ENCODE measurements around the gene EIF1B. TPM values are rescaled to one million over a fixed set of nuclear protein-coding genes. Genes with fewer than 3 reads are reported as not detected.

EIF1B gene
- total RNA-seq, 1 experiment from 2014 or later, result 33.6 TPM

DNA sequence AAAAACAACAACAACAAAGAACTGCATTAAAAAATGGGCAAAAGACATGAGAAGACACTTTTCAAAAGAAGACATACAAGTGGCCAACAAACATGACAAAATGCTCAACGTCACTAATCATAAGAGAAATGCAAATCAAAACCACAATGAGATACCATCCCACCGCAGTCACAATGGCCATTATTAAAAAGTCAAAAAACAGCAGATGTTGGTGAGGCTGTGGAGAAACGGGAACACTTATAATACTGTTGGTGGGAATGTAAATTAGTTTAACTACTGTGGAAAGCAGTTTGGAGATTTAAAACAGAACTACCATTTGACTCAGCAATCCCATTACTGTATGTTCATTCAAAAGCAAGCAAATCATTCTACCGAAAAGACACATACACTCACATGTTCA is 15.1 kb downstream of the EIF1B start:
- no peaks in the 10 kb centered on the region for H3K4me1 ChIP-seq (ENCODE audit: control insufficient read depth in 1 of 2, insufficient read depth in 2 of 2, low read length in 2 of 2)
- H3K27me3 ChIP-seq (ENCODE audit: insufficient read depth, low read length), result no peaks in the 10 kb centered on the region
- H3K9me3 ChIP-seq (ENCODE audit: control insufficient read depth in 1 of 2, insufficient read depth in 1 of 2, low read depth in 1 of 2, low read length in 2 of 2), result no peaks in the 10 kb centered on the region
- intact Hi-C loops (cut with micrococcal nuclease), result loop anchor here (5.0 to 10.0 kb wide), 2 partner anchors 258 to 880 kb away; no protein-coding TSS in a partner anchor
- POLR2A ChIA-PET, result no interaction called here
- no peak overlapping the region for H3K4me2 ChIP-seq (ENCODE audit: low read length)
- TF ChIP-seq SRF (IDR thresholded peaks at IDR 0.05; ENCODE audit: low read depth) (no peak), ZFX (IDR thresholded peaks at IDR 0.05) (no peak), ATF3 (IDR thresholded peaks at IDR 0.05) (no peak), POLR2AphosphoS5 (IDR thresholded peaks at IDR 0.05; ENCODE audit: low read depth, low read length) (no peak), FOSL1 (IDR thresholded peaks at IDR 0.05; ENCODE audit: low read depth) (no peak), ELF1 (IDR thresholded peaks at IDR 0.05; ENCODE audit: borderline replicate concordance, low read depth) (no peak), TCF7L2 (IDR thresholded peaks at IDR 0.05; ENCODE audit: borderline replicate concordance, extremely low read depth, insufficient read depth, insufficient read length) (no peak), CEBPB (IDR thresholded peaks at IDR 0.05; ENCODE audit: low read depth) (no peak), EZH2 (IDR thresholded peaks at IDR 0.05) (no peak), EZH2phosphoT487 (IDR thresholded peaks at IDR 0.05; ENCODE audit: borderline replicate concordance) (no peak)
- TF ChIP-seq, protein P1, sequence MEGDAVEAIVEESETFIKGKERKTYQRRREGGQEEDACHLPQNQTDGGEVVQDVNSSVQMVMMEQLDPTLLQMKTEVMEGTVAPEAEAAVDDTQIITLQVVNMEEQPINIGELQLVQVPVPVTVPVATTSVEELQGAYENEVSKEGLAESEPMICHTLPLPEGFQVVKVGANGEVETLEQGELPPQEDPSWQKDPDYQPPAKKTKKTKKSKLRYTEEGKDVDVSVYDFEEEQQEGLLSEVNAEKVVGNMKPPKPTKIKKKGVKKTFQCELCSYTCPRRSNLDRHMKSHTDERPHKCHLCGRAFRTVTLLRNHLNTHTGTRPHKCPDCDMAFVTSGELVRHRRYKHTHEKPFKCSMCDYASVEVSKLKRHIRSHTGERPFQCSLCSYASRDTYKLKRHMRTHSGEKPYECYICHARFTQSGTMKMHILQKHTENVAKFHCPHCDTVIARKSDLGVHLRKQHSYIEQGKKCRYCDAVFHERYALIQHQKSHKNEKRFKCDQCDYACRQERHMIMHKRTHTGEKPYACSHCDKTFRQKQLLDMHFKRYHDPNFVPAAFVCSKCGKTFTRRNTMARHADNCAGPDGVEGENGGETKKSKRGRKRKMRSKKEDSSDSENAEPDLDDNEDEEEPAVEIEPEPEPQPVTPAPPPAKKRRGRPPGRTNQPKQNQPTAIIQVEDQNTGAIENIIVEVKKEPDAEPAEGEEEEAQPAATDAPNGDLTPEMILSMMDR (IDR thresholded peaks at IDR 0.05 in 2 of 3, conservative IDR thresholded peaks at IDR 0.05 in 1 of 3; ENCODE audit: borderline replicate concordance in 1 of 3, insufficient read depth in 1 of 3, low read depth in 2 of 3, low read length in 2 of 3), result no peak
- TF ChIP-seq, protein P2, sequence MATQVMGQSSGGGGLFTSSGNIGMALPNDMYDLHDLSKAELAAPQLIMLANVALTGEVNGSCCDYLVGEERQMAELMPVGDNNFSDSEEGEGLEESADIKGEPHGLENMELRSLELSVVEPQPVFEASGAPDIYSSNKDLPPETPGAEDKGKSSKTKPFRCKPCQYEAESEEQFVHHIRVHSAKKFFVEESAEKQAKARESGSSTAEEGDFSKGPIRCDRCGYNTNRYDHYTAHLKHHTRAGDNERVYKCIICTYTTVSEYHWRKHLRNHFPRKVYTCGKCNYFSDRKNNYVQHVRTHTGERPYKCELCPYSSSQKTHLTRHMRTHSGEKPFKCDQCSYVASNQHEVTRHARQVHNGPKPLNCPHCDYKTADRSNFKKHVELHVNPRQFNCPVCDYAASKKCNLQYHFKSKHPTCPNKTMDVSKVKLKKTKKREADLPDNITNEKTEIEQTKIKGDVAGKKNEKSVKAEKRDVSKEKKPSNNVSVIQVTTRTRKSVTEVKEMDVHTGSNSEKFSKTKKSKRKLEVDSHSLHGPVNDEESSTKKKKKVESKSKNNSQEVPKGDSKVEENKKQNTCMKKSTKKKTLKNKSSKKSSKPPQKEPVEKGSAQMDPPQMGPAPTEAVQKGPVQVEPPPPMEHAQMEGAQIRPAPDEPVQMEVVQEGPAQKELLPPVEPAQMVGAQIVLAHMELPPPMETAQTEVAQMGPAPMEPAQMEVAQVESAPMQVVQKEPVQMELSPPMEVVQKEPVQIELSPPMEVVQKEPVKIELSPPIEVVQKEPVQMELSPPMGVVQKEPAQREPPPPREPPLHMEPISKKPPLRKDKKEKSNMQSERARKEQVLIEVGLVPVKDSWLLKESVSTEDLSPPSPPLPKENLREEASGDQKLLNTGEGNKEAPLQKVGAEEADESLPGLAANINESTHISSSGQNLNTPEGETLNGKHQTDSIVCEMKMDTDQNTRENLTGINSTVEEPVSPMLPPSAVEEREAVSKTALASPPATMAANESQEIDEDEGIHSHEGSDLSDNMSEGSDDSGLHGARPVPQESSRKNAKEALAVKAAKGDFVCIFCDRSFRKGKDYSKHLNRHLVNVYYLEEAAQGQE (IDR thresholded peaks at IDR 0.05; ENCODE audit: low read depth), result no peak
- H3K4me3 ChIP-seq (replicated peaks in 1 of 2; ENCODE audit: low read depth in 1 of 2, low read length in 2 of 2), result no peak overlapping the region
- CTCF ChIA-PET, result no interaction called here
- DNase-seq (ENCODE audit: low read depth, low spot score), result no peak
- H2AFZ ChIP-seq (ENCODE audit: low read depth, low read length, poor library complexity, severe bottlenecking), result no peak overlapping the region
- no peaks in the 10 kb centered on the region for H3K79me2 ChIP-seq (ENCODE audit: insufficient read depth, low read length)
- H4K20me1 ChIP-seq (ENCODE audit: insufficient read depth), result no peaks in the 10 kb centered on the region
- BruUV-seq (replicated peaks), result no TSS peak
- RAD21 ChIA-PET (ENCODE audit: low non-redundant PET in 1 of 2, low total read pairs in 2 of 2, uncharacterized antibody in 2 of 2, unreplicated experiment in 2 of 2), result no interaction called here
- H3K9me2 ChIP-seq (ENCODE audit: insufficient read depth), result no peaks in the 10 kb centered on the region
- no peak for ATAC-seq
- H3K36me3 ChIP-seq (ENCODE audit: control insufficient read depth in 1 of 2, insufficient read depth in 2 of 2, low read length in 2 of 2), result no peaks in the 10 kb centered on the region
- H3K9ac ChIP-seq (ENCODE audit: low read length), result no peak overlapping the region
- no peak overlapping the region for H3K27ac ChIP-seq (ENCODE audit: low read depth, low read length)
